Activated CD4-positive, alpha-beta T cell treated with anti-CD3 and anti-CD28 coated beads, Interleukin-2, amount 50 U/mL, for 1 hour (primary cell): ENCODE results near the gene CDK7.
"Not testable (repeated sequence)": the region's sequence is repeated elsewhere in the genome, so short reads cannot be mapped to it uniquely, and the experiment has no call there.

ENCODE experiments used
- DNase-seq: peaks from one replicate; pipeline ENCODE4 v3.0.0-alpha.2; 2020

The CDK7 gene

DNA sequence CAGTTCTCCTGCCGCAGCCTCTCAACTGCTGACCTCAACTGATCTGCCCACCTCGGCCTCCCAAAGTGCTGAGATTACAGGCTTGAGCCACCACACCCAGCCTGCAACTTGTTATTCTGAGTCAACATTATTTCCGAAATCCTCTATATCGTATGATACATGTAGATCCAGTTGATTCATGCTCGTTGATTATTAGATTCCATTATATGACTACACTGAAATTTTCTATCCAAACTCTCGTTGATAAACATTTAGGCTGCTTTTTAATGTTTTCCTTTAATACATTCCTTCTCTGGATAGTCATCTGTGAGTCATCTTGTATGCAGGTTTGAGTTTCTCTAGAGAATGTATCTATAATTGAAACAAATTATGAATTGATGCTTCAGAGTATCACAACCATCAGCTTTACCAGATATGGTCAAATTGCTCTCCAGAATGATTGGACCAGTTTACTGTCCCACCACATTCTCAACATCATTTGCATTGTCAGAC, 4.1 kb downstream of the CDK7 start:
- DNase-seq: no peak

- no peak for DNase-seq
These were observed 7.7 kb downstream of the CDK7 start for GRCh38 chr5:69242215-69242927.

DNA sequence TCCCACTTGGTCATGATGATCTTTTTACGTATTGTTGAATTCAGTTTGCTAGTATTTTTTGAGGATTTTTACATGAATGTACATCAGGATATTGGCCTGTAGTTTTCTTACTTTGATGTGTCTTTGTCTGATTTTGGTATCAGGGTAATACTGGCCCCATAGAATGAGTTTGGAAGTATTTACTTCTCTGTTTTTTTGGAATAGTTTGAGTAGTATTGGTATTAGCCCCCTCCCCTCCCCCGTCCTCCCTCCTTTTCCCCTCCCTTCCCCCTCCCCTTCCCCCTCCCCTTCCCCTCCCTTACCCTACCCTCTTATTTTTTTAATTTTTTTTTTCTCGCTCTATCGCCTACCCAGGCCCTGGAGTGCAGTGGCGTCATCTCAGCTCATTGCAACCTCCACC, 10.3 kb downstream of the CDK7 start:
- DNase-seq: no peak

GRCh38 chr5:69248019-69248418, 13.3 kb downstream of the CDK7 start:
- no peak for DNase-seq

DNA sequence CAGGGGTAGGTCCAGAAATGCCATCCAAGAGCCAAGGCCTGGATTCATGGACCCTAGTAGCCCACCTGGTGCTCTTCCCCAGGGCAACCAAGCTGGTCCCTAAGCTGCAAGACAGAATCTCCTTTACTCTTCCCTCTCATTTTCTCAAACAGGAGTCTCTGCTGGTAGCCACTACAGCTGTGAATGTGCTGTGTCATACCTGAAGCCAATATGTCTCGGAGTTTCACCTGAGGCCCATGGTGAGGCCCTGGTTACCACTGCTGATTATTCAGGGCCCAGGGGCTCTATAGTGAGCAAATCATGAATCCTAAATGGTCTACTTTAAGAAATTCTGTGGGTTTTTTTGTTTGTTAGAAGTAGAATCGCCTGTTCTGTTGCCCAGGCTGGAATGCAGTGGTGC, 15.9 kb downstream of the CDK7 start:
- no peak for DNase-seq

GRCh38 chr5:69252437-69252836, 17.8 kb downstream of the CDK7 start:
- no peak for DNase-seq

DNA sequence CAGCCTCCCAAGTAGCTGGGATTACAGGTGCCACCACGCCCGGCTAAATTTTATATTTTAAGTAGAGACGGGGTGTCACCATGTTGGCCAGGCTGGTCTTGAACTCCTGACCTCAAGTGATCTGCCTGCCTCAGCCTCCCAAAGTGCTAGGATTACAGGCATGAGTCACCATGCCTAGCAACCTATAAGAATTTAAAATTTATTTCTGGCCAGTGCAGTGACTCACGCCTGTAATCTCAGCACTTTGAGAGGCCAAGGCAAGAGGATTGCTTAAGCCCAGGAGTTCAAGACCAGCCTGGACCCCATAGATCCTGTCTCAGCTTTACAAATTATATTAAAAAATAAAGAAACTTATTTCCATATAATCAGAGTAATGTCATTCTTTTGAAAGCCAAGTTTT, 21.3 kb downstream of the CDK7 start:
- DNase-seq: not testable (repeated sequence)

- DNase-seq: no peak
These were observed 22.9 kb downstream of the CDK7 start for GRCh38 chr5:69257577-69257976.

DNA sequence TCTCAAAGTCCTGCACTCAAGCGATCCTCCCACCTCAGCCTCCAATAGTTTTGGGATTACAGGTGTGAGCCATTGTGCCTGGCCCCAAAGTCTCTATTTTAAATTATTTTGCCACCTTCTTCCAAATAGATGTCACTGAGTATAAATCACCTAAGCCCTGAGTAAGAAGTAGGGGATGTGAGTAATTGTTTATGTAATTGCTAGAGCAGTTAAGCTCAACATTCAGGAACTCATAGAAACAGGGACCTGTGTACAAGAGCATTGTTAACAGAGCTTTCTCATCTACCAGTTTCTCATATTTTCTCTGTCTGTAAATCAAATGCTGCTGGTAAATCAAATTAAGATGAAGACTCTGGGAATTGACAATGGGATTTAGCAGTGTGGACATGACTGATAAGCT, 26.3 kb downstream of the CDK7 start:
- DNase-seq: no peak

DNA sequence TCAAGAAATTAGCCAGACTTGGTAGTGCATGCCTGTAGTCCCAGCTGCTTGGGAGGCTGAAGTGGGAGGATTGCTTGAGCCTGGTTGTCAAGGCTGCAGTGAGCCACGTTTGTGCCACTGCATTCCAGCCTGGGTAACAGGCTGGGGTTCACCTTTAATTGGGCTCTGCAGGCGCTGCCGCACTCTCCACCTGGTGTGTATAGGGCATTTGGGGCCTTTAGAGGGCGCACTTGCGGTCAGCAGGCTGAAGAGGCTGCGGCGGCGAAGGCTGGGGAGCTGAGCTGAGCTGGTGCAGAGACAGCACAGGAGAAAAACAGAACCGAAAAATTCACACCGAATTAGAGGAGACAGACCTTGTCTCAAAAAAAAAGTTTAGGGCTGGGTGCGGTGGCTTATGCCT, 31.2 kb downstream of the CDK7 start:
- no peak for DNase-seq

GRCh38 chr5:69268899-69269298, 34.2 kb downstream of the CDK7 start:
- DNase-seq: no peak

DNA sequence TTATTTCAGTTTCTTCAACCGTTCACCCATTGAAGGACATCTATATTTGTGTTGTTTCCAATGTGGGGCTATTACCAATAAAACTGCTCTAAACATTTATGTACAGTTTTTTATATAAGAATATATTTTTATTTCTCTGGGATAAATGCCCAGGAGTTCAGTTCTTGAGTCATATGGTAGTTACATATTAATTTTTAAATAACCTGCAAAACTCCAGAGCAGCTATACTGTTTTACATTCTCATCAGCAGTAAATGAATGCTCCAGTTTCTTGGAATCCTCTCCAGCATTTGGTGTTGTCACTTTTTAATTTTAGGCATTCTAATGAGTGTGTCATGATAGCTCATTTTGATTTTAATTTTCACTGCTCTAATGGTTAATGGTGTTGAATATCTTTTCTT, 36.2 kb downstream of the CDK7 start:
- DNase-seq: no peak

GRCh38 chr5:69271376-69271775, 36.7 kb downstream of the CDK7 start:
- no peak for DNase-seq

DNA sequence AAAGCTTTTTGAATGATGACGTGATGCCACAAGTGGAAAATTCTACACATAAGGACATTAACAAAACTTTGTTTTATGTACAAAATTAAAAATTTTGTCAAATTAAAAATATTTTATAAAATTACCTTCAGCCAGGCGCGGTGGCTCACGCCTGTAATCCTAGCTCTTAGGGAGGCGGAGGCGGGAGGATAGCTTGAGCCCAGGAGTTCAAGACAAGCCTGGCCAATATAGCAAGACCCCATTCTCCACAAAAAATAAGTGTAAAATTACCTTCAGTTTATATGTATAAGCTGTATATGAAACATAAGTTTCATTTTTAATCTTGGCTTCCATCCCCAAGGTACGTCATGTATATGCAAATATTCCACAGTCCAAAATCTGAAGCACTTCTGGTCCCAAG, 40.9 kb downstream of the CDK7 start:
- no peak for DNase-seq

- no peak for DNase-seq
These were observed 41.9 kb downstream of the CDK7 start for GRCh38 chr5:69276422-69277174.

GRCh38 chr5:69279517-69279916, 44.8 kb downstream of the CDK7 start:
- DNase-seq: no peak

- DNase-seq: no peak
These were observed 46.4 kb downstream of the CDK7 start for GRCh38 chr5:69281114-69281513.

DNA sequence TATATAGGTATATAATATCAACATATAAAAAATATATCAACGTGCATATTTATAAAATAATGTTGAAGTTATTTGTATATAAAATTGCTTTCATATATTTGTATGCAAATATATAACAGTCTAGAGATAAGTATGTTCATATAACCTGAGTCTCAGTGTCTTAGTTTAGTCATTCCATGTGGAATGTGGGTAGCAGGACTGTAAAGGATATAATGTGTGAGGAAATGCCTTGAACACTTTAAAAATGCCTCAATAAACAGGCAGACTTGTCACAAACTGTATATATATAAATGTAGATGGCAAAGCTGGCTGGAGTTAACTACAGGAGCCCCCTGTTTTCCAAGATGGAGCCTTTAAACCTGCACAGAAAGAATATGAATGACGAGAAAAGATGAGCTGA, 49.5 kb downstream of the CDK7 start:
- no peak for DNase-seq

DNA sequence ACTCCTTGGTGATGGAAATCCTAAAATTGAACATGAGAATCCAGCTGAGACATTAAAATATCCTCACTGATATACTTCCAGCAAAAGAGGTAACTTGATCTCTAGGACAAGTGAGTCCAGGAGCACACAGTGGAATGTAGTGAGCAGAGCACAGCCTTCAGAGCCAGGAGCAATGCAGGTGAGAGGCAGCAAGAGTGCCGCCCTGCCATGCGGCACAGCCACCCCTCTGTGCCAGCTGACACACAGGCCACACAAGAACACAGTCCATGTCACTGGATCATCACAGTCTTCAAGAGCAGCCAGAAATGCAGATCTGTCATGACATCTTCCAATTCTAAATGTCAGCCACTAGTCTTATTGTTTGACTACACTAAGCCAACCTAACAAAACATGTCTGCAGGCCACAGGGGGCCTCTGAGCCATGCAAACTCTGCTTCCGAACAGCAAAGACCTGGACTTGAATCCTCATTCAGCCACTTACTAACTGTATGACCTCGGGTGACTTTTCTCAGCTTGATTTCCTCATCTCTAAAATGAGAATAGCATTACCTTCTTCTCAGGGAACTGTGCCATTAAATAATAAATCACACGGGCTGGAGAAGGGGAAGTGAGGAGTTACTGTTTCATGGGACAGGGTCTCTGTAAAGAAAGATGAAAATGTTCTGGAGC, 50.9 kb downstream of the CDK7 start:
- no peak for DNase-seq

- DNase-seq: no peak
These were observed 53.4 kb downstream of the CDK7 start for GRCh38 chr5:69288069-69288468.

DNA sequence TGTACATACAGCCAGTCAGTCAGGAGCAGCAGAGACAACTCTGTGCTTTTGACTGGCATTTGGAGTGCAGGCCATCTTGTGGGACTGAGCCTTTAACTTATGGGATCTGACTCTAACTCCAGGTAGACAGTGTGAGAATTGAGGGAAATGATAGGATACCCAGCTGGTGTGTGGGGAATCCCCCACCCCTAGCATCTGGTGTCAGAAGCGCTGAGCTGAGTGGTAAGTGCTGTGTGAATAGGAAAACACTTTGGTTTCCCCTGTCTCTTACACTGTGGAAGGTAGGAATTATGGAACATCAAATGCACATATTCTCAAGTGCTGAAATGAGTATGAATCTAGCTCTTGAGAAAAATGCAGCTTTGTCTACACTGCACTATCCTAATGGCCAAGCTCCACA, 54.0 kb downstream of the CDK7 start:
- DNase-seq: no peak

DNA sequence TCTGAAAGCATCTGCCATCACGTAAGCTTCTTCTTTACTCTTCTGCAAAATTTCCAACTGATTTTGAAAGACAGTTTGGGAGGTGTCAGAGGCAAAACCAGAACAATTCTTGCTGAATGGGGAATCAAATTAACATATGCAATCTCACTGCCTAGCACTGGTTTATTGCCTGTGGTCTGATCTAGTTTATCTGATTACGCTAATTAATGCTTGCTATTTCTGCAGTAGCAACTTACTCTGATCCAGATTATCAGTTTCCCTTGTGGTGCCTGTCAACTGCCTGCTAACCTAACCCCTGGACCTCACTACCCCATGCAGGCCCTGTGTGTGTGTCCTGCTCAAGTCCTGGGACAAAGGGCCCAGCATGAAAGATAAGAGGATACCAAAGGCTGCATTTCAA, 57.6 kb downstream of the CDK7 start:
- DNase-seq: no peak

GRCh38 chr5:69293882-69294281, 59.2 kb downstream of the CDK7 start:
- DNase-seq: no peak
